AG04450 (cell line): ENCODE measurements around the gene SLC6A9. TPM values are rescaled to one million over a fixed set of nuclear protein-coding genes. Genes with fewer than 3 reads are reported as not detected.

Experiments
- CTCF ChIA-PET: fragments of 300-600, 350-600 bp; formaldehyde crosslinking; extraction: SDS; loops from one replicate; lab custom pipeline; 2022; ENCODE audit warnings: antibody characterized with exemption, inconsistent platforms; lab: Charles Lee
- POLR2A ChIA-PET: fragments of 350-600 bp; formaldehyde crosslinking; extraction: SDS; loops from one replicate; lab custom pipeline; 2021; ENCODE audit warnings: antibody characterized with exemption, inconsistent platforms; lab: Yijun Ruan, JAX
- DNase-seq: peaks from one replicate; pipeline ENCODE4 v3.0.0-alpha.2; 2011; ENCODE audit warnings: low read depth, low spot score
- H3K27ac ChIP-seq: one replicate; pipeline ENCODE4 v1.5.1; 2012; ENCODE audit warnings: low read depth, low read length, control low read depth
- H3K27me3 ChIP-seq: one replicate; pipeline ENCODE4 v1.6.0; 2012; ENCODE audit warnings: low read length; ENCODE audit not compliant: control insufficient read depth, insufficient read depth
- H3K4me3 ChIP-seq: 2 replicates; pipeline ENCODE4 v1.5.1; 2011; ENCODE audit warnings: mild to moderate bottlenecking, low read depth, low read length, control low read depth
- H3K9me3 ChIP-seq: 2 replicates; pipeline ENCODE4 v1.5.1; 2012; ENCODE audit warnings: low read length; ENCODE audit not compliant: control insufficient read depth, insufficient read depth
- CTCF ChIP-seq: IDR thresholded peaks from 2 replicates; pipeline ENCODE4 v1.5.1; 2011; ENCODE audit warnings: low read depth, low read length, control low read depth, inconsistent platforms
- polyA plus RNA-seq: library from polyadenylated mRNA; depleted of rRNA; stranded (reverse); fragments of >200 nt; gene quantifications from 2 replicates; pipeline ENCODE4 v1.2.3, GENCODE V29; 2011

The SLC6A9 gene
- polyA plus RNA-seq, 1 experiment, result 16.3 TPM

- POLR2A ChIA-PET, result no interaction called here
- Histone ChIP-seq H3K27me3 (no peaks in the 10 kb centered on the region), H3K9me3 (no peaks in the 10 kb centered on the region), H3K27ac (no peak overlapping the region), H3K4me3 (no peak overlapping the region)
- no peak for DNase-seq
- TF ChIP-seq CTCF, result no peak
- CTCF ChIA-PET, result no interaction called here
Measured at GRCh38 chr1:43998000-43998378, 33.3 kb downstream of the SLC6A9 start.

GRCh38 chr1:43997295-43997999, 33.8 kb downstream of the SLC6A9 start:
- no peak overlapping the region for H3K4me3 ChIP-seq
- POLR2A ChIA-PET, result no interaction called here
- H3K27me3 ChIP-seq, result no peaks in the 10 kb centered on the region
- no peak for DNase-seq
- CTCF ChIA-PET, result no interaction called here
- no peak overlapping the region for H3K27ac ChIP-seq
- no peak for TF ChIP-seq CTCF
- H3K9me3 ChIP-seq, result no peaks in the 10 kb centered on the region

DNA sequence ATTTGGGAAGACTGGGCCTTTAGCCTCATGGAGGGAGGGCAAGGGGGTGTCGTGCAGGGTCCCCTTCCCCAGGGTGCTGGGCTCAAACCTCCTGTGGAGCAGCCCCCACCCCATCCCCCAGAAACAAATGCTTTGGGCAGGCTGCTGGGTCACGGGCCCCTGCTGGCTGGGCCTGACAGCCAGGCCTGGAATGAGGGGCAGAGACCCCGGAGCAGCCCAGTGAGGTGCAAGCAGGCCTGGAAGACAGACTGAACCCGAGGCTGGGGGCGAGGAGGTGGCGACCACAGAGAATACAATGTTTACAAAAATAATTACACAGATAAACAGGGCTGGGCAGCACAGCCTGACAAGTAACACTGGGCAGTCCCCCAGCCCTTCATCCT, 34.5 kb downstream of the SLC6A9 start:
- H3K4me3 ChIP-seq, result no peak overlapping the region
- no peaks in the 10 kb centered on the region for H3K27me3 ChIP-seq
- TF ChIP-seq CTCF, result no peak
- DNase-seq, result no peak
- H3K9me3 ChIP-seq, result no peaks in the 10 kb centered on the region
- H3K27ac ChIP-seq, result no peak overlapping the region
- POLR2A ChIA-PET, result no interaction called here
- CTCF ChIA-PET, result interaction anchor here (1.8 kb wide), 1 partner anchor 51 kb away, joined by 9 read pairs; no protein-coding TSS in a partner anchor

GRCh38 chr1:43995984-43996732, 35.1 kb downstream of the SLC6A9 start:
- ChIA-PET POLR2A (no interaction called here), CTCF (interaction anchor here (1.4 to 1.8 kb wide), 2 partner anchors 9 to 51 kb away, joined by 4 to 9 read pairs; no protein-coding TSS in a partner anchor)
- Histone ChIP-seq H3K4me3 (no peak overlapping the region), H3K27ac (no peak overlapping the region), H3K27me3 (no peaks in the 10 kb centered on the region), H3K9me3 (no peaks in the 10 kb centered on the region)
- no peak for TF ChIP-seq CTCF
- DNase-seq, result no peak
